ENCODE data around the gene GATD1.
A peak's percentile ranks its signal among the peaks of the same experiment; 100 is the strongest.

GATD1 gene

GRCh38 chr11:763549-764321, 13.6 kb downstream of the GATD1 start:
- ChIA-PET CTCF (interaction anchor here (0.6 to 4.8 kb wide), 5 partner anchors 13 to 52 kb away, joined by 3 to 25 read pairs (median 3); partner anchors contain the start of genes GATD1 and TALDO1), POLR2A (interaction anchor here (1.0 to 1.6 kb wide), 4 partner anchors 12 to 57 kb away, joined by 3 read pairs; partner anchors contain the start of gene TALDO1)
- H3K4me3 ChIP-seq (ENCODE audit: low read depth, low read length): no peak overlapping the region
- no peak for TF ChIP-seq CTCF (IDR thresholded peaks at IDR 0.05; ENCODE audit: insufficient read depth, low read length, missing control alignments)
- no peak for DNase-seq (ENCODE audit: low read depth, low spot score)

- H3K4me3 ChIP-seq (ENCODE audit: low read depth, low read length): no peak overlapping the region
- DNase-seq (ENCODE audit: low read depth, low spot score): no peak
- ChIA-PET POLR2A (interaction anchor here (1.6 kb wide), 1 partner anchor 12 kb away, joined by 3 read pairs; no protein-coding TSS in a partner anchor), CTCF (interaction anchor here (1.2 to 4.8 kb wide), 3 partner anchors 14 to 34 kb away, joined by 3 to 25 read pairs (median 9); partner anchors contain the start of gene GATD1)
- no peak for TF ChIP-seq CTCF (IDR thresholded peaks at IDR 0.05; ENCODE audit: insufficient read depth, low read length, missing control alignments)
These were observed 14.2 kb downstream of the GATD1 start for GRCh38 chr11:763073-763463.

DNA sequence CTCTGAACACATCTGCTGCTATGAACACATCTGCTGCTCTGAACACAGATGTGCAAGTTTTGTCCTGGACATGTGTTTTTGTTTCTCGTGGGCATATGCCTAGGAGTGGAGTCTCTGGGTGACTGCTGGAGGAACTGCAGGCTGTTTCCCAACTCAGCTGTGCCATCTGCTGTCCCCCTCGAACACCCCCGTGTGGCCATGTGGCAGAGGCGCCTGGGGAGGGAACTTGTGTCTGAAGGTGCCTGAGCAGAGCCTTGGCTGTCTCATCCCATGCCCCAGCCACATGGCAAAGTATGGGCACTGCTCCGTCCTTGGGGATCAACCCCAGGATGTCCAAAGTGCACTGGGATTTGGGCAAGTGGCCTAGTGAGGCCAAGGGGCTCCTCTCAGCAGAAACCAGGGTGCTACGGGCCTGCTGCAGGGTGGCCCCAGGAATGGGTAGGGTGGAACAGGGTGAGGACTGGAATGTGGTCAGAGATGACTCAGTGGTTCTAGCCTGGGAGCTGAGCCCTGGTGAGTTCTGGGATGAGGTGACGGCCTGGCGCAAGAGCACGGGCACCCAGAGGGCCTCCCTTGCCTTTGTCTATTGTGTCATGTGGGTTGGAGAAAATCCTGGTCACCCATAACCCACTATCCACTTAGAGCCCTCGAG, 14.7 kb downstream of the GATD1 start:
- ChIA-PET POLR2A (interaction anchor here (1.3 to 1.6 kb wide), 2 partner anchors 13 to 14 kb away, joined by 3 read pairs; no protein-coding TSS in a partner anchor), CTCF (interaction anchor here (0.9 to 4.8 kb wide), 4 partner anchors 14 to 34 kb away, joined by 3 to 25 read pairs (median 5); partner anchors contain the start of genes GATD1 and TALDO1)
- H3K4me3 ChIP-seq (ENCODE audit: low read depth, low read length): no peak overlapping the region
- DNase-seq (ENCODE audit: low read depth, low spot score): no peak
- TF ChIP-seq CTCF (IDR thresholded peaks at IDR 0.05; ENCODE audit: insufficient read depth, low read length, missing control alignments): peak; percentile 52

GRCh38 chr11:761526-762108, 15.7 kb downstream of the GATD1 start:
- no peak for DNase-seq (ENCODE audit: low read depth, low spot score)
- ChIA-PET POLR2A (interaction anchor here (1.3 to 1.5 kb wide), 2 partner anchors 14 kb away, joined by 3 read pairs; partner anchors contain the start of gene TALDO1), CTCF (interaction anchor here (0.8 to 1.8 kb wide), 4 partner anchors 14 to 38 kb away, joined by 3 to 7 read pairs (median 3); partner anchors contain the start of gene TALDO1)
- no peak for TF ChIP-seq CTCF (IDR thresholded peaks at IDR 0.05; ENCODE audit: insufficient read depth, low read length, missing control alignments)
- H3K4me3 ChIP-seq (ENCODE audit: low read depth, low read length): no peak overlapping the region

DNA sequence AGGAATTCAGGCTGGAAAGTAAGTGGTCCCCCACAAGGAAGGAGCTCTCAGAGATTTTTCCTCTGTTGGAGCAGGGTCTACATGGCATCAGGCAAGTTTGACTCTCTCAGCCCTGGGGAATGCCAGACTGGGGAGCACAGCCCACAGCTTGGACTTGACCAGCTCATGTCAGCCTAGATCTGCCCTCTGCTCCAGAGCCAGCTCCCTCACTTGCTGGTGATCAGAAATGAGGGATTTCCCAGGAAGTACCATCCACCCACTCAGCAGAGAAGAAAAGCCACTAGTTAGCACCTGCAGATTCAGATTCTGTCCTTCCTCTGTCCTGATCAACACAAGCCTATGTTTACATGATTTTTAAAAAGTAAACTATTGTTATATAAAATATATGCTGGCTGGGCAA, 17.1 kb downstream of the GATD1 start:
- no peak for DNase-seq (ENCODE audit: low read depth, low spot score)
- H3K4me3 ChIP-seq (ENCODE audit: low read depth, low read length): no peak overlapping the region
- ChIA-PET CTCF (interaction anchor here (1.7 kb wide), 1 partner anchor 206 kb away, joined by 4 read pairs; no protein-coding TSS in a partner anchor), POLR2A (interaction anchor here (0.8 kb wide), 1 partner anchor 64 kb away, joined by 3 read pairs; no protein-coding TSS in a partner anchor)
- no peak for TF ChIP-seq CTCF (IDR thresholded peaks at IDR 0.05; ENCODE audit: insufficient read depth, low read length, missing control alignments)
